OCI-LY7 (cell line): Measurements from ENCODE around the gene GIPC2.

Source experiments
- EZH2phosphoT487 ChIP-seq: fragments of 200-600 bp; sonication (generic); IDR thresholded peaks from 2 replicates; pipeline ENCODE4 v1.6.1; 2018; ENCODE audit warnings: low read depth, borderline replicate concordance, mild to moderate bottlenecking, mixed run types, antibody characterized with exemption, low read length, moderate library complexity, mixed read lengths
- TF ChIP-seq, protein P1 (sequence below): fragments of 200-600 bp; sonication (generic); conservative IDR thresholded peaks from 2 replicates; pipeline ENCODE4 v1.5.1; 2014; ENCODE audit warnings: mild to moderate bottlenecking, antibody characterized with exemption, low read length, moderate library complexity, mixed read lengths

GRCh38 chr1:78049396-78049795, 3.6 kb downstream of the GIPC2 start:
- TF ChIP-seq, protein P1, sequence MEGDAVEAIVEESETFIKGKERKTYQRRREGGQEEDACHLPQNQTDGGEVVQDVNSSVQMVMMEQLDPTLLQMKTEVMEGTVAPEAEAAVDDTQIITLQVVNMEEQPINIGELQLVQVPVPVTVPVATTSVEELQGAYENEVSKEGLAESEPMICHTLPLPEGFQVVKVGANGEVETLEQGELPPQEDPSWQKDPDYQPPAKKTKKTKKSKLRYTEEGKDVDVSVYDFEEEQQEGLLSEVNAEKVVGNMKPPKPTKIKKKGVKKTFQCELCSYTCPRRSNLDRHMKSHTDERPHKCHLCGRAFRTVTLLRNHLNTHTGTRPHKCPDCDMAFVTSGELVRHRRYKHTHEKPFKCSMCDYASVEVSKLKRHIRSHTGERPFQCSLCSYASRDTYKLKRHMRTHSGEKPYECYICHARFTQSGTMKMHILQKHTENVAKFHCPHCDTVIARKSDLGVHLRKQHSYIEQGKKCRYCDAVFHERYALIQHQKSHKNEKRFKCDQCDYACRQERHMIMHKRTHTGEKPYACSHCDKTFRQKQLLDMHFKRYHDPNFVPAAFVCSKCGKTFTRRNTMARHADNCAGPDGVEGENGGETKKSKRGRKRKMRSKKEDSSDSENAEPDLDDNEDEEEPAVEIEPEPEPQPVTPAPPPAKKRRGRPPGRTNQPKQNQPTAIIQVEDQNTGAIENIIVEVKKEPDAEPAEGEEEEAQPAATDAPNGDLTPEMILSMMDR = no peak
- no peak for TF ChIP-seq EZH2phosphoT487
